Measurements from ENCODE around the gene PER1.
A peak's percentile ranks its signal among the peaks of the same experiment; 100 is the strongest.
"Not testable (repeated sequence)": the region's sequence is repeated elsewhere in the genome, so short reads cannot be mapped to it uniquely, and the experiment has no call there.

PER1 gene

GRCh38 chr17:8173056-8173870, 21.1 kb upstream of the PER1 start:
- peak in 1 of 2 donors; percentile 68 for DNase-seq (ENCODE audit: low read depth in 2 of 2, low spot score in 1 of 2)

GRCh38 chr17:8170186-8170585, 18.0 kb upstream of the PER1 start:
- DNase-seq (ENCODE audit: low read depth in 2 of 2, low spot score in 1 of 2), result not testable (repeated sequence)

- DNase-seq (ENCODE audit: low read depth in 2 of 2, low spot score in 1 of 2), result no peak
These were observed 15.3 kb upstream of the PER1 start for GRCh38 chr17:8167526-8167925.

GRCh38 chr17:8166731-8167130, 14.5 kb upstream of the PER1 start:
- no peak for DNase-seq (ENCODE audit: low read depth in 2 of 2, low spot score in 1 of 2)

GRCh38 chr17:8164815-8165131, 12.6 kb upstream of the PER1 start:
- DNase-seq (ENCODE audit: low read depth in 2 of 2, low spot score in 1 of 2), result no peak

GRCh38 chr17:8163978-8164814, 12.0 kb upstream of the PER1 start:
- DNase-seq (ENCODE audit: low read depth in 2 of 2, low spot score in 1 of 2), result no peak

- no peak for DNase-seq (ENCODE audit: low read depth in 2 of 2, low spot score in 1 of 2)
These were observed 11.1 kb upstream of the PER1 start for GRCh38 chr17:8162997-8163977.

- peak in 1 of 2 donors; percentile 62 for DNase-seq (ENCODE audit: low read depth in 2 of 2, low spot score in 1 of 2)
These were observed 10.2 kb upstream of the PER1 start, which contains the start of gene VAMP2 for GRCh38 chr17:8162233-8162996. TSS of gene VAMP2 (minus strand) at chr17:8162948. CDS start at chr17:8162879, 69 bp downstream.

GRCh38 chr17:8161289-8162232, 9.4 kb upstream of the PER1 start:
- DNase-seq (ENCODE audit: low read depth in 2 of 2, low spot score in 1 of 2), result no peak

- no peak for DNase-seq (ENCODE audit: low read depth in 2 of 2, low spot score in 1 of 2)
These were observed 8.6 kb upstream of the PER1 start for GRCh38 chr17:8160741-8161221.

- DNase-seq (ENCODE audit: low read depth in 2 of 2, low spot score in 1 of 2), result no peak
These were observed 8.0 kb upstream of the PER1 start for GRCh38 chr17:8160224-8160577.

- DNase-seq (ENCODE audit: low read depth in 2 of 2, low spot score in 1 of 2), result no peak
These were observed 7.4 kb upstream of the PER1 start for GRCh38 chr17:8159459-8160223.

GRCh38 chr17:8159032-8159400, 6.8 kb upstream of the PER1 start:
- no peak for DNase-seq (ENCODE audit: low read depth in 2 of 2, low spot score in 1 of 2)

- DNase-seq (ENCODE audit: low read depth in 2 of 2, low spot score in 1 of 2), result peak; percentile 74 to 78
These were observed 6.2 kb upstream of the PER1 start for GRCh38 chr17:8158267-8159031.

- peak; percentile 99 to 100 for DNase-seq (ENCODE audit: low read depth in 2 of 2, low spot score in 1 of 2)
These were observed 4.2 kb upstream of the PER1 start for GRCh38 chr17:8156246-8156992.

- no peak for DNase-seq (ENCODE audit: low read depth in 2 of 2, low spot score in 1 of 2)
These were observed 3.7 kb upstream of the PER1 start for GRCh38 chr17:8155996-8156245.

- DNase-seq (ENCODE audit: low read depth in 2 of 2, low spot score in 1 of 2), result no peak
These were observed 3.2 kb upstream of the PER1 start for GRCh38 chr17:8155231-8155995.
